Colonic mucosa (tissue), 4 donors: ENCODE data around the gene GRK7. TPM values are rescaled to one million over a fixed set of nuclear protein-coding genes. Genes with fewer than 3 reads are reported as not detected.

Experiments
- DNase-seq: peaks from one replicate; pipeline ENCODE4 v3.0.0-alpha.2; 2020
- H3K27ac ChIP-seq: fragments of 200-600 bp; one replicate; pipeline ENCODE4 v1.8.0; 2021
- H3K27me3 ChIP-seq: fragments of 200-600 bp; one replicate; pipeline ENCODE4 v1.8.0; 2021
- H3K36me3 ChIP-seq: fragments of 200-600 bp; one replicate; pipeline ENCODE4 v1.8.0; 2021
- H3K4me1 ChIP-seq: fragments of 200-600 bp; one replicate; pipeline ENCODE4 v1.8.0; 2021; ENCODE audit warnings: mild to moderate bottlenecking
- H3K4me3 ChIP-seq: fragments of 200-600 bp; one replicate; pipeline ENCODE4 v1.8.0; 2021
- H3K9ac ChIP-seq, 2 donors: one replicate each; pipeline ENCODE4 v1.7.0; 2013; ENCODE audit warnings: control low read depth in 2 of 2, low read depth in 2 of 2, low read length in 2 of 2
- H3K9me3 ChIP-seq: fragments of 200-600 bp; one replicate; pipeline ENCODE4 v1.8.0; 2021
- intact Hi-C: fragments of 100-400 bp; cut with DNase I; formaldehyde crosslinking; loops from one replicate; pipeline ENCODE4 v1.14.1; 2022
- total RNA-seq, 2 donors: library from RNA; stranded (reverse); fragmentation: NEBNext Ultra II Directional in 1 of 2; extraction: Animal tissue kit (Norgen Biotek cat#: 25700) in 1 of 2; gene quantifications; one replicate each; pipeline ENCODE4 v1.2.1, GENCODE V29; 2021
- TF ChIP-seq, protein P1 (sequence below): fragments of 200-600 bp; IDR thresholded peaks from one replicate; pipeline ENCODE4 v1.8.0; 2022; ENCODE audit warnings: antibody characterized with exemption, mild to moderate bottlenecking
- donor health status: healthy.
- donor health status: DM: no; HTN: no; CAD: no.
- donor health status: DM: no; HTN: no; CAD: no.

GRK7 gene
- total RNA-seq, 2 donors from 2014 or later = not detected

- Histone ChIP-seq H3K4me1 (no peaks in the 10 kb centered on the region), H3K9ac (no peak overlapping the region), H3K27ac (no peak overlapping the region), H3K9me3 (no peaks in the 10 kb centered on the region), H3K36me3 (no peaks in the 10 kb centered on the region), H3K4me3 (no peak overlapping the region), H3K27me3 (no peaks in the 10 kb centered on the region)
- intact Hi-C loops = no loop called here
- TF ChIP-seq, protein P1, sequence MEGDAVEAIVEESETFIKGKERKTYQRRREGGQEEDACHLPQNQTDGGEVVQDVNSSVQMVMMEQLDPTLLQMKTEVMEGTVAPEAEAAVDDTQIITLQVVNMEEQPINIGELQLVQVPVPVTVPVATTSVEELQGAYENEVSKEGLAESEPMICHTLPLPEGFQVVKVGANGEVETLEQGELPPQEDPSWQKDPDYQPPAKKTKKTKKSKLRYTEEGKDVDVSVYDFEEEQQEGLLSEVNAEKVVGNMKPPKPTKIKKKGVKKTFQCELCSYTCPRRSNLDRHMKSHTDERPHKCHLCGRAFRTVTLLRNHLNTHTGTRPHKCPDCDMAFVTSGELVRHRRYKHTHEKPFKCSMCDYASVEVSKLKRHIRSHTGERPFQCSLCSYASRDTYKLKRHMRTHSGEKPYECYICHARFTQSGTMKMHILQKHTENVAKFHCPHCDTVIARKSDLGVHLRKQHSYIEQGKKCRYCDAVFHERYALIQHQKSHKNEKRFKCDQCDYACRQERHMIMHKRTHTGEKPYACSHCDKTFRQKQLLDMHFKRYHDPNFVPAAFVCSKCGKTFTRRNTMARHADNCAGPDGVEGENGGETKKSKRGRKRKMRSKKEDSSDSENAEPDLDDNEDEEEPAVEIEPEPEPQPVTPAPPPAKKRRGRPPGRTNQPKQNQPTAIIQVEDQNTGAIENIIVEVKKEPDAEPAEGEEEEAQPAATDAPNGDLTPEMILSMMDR = no peak
- no peak for DNase-seq
Observed at GRCh38 chr3:141724186-141724585, 39.0 kb upstream of the GRK7 start.

GRCh38 chr3:141725036-141725435, 38.2 kb upstream of the GRK7 start:
- Histone ChIP-seq H3K36me3 (no peaks in the 10 kb centered on the region), H3K4me1 (no peaks in the 10 kb centered on the region), H3K9me3 (no peaks in the 10 kb centered on the region), H3K27ac (no peak overlapping the region), H3K27me3 (no peaks in the 10 kb centered on the region), H3K4me3 (no peak overlapping the region), H3K9ac (no peak overlapping the region)
- intact Hi-C loops = no loop called here
- no peak for DNase-seq
- TF ChIP-seq, protein P1 = no peak

- Histone ChIP-seq H3K4me3 (no peak overlapping the region), H3K27ac (no peak overlapping the region), H3K36me3 (no peaks in the 10 kb centered on the region), H3K9me3 (no peaks in the 10 kb centered on the region), H3K27me3 (no peaks in the 10 kb centered on the region), H3K4me1 (no peaks in the 10 kb centered on the region), H3K9ac (no peak overlapping the region)
- TF ChIP-seq, protein P1 = no peak
- DNase-seq = no peak
- intact Hi-C loops = no loop called here
Observed at GRCh38 chr3:141726483-141726882, 36.7 kb upstream of the GRK7 start.

DNA sequence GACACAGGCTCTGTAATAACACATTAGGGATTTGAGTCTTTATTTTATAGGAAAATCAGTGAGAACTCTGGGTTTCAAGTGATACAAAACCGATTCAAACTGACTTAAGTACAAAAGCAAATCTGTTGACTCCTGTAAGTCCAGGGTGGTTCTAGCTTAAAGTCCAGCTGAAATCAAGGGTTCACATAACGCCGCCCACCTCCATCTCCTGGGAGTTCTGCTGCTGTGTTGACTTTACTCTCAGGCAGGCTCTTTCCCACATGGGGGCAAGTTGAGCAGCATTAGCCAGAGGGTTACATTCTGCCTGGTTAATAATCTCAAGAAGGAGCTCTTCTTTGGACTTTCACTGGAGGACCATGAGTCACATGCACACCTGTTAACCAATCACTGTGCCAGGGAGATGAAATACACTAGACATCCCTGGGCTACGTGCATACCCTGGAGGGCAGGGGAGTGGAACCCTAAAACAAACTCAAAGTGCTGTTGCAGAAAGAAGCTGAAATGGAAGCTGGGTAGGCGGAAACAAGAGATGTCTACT, 34.8 kb upstream of the GRK7 start:
- DNase-seq = no peak
- Histone ChIP-seq H3K27me3 (no peaks in the 10 kb centered on the region), H3K9ac (no peak overlapping the region), H3K27ac (no peak overlapping the region), H3K9me3 (no peaks in the 10 kb centered on the region), H3K4me1 (no peaks in the 10 kb centered on the region), H3K4me3 (no peak overlapping the region), H3K36me3 (no peaks in the 10 kb centered on the region)
- TF ChIP-seq, protein P1 = no peak
- intact Hi-C loops = no loop called here

GRCh38 chr3:141729240-141729639, 34.0 kb upstream of the GRK7 start:
- Histone ChIP-seq H3K4me1 (no peaks in the 10 kb centered on the region), H3K9ac (no peak overlapping the region), H3K27ac (no peak overlapping the region), H3K27me3 (no peaks in the 10 kb centered on the region), H3K9me3 (no peaks in the 10 kb centered on the region), H3K36me3 (no peaks in the 10 kb centered on the region), H3K4me3 (no peak overlapping the region)
- no peak for DNase-seq
- intact Hi-C loops = no loop called here
- TF ChIP-seq, protein P1 = no peak
